ENCODE measurements around the gene MPP1.

Gene MPP1

DNA sequence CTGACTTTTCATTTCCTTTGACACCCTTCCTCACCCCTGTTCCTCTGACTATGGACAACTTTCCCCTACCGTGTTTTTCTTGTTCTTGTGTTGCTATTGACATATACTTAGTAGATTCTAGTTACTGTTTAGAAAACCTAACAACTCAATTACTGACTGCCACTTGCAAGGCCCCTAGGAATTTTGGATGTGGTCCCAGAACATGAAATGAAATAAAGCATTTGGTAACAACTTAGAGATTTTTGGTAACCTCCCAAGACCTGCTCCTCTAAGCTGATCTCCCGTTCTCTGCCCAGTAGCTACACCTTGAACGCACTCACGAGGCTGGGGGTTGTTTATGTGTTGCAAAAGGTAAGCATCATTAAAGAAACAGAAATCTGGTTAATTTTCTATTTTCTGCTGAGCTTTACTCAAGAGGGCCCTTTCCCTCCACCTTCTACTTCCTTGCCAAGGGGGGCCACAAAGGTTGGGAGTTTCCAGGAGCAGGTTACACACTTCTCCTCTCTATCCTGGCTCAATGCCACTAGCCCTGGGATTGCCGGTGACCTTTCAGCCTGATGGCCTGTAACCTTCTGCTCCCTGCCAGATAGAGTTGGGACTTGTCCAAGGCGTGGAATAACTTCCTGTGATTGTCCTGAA lies 74.9 kb downstream of the MPP1 start:
- DNase-seq = no peak

DNA sequence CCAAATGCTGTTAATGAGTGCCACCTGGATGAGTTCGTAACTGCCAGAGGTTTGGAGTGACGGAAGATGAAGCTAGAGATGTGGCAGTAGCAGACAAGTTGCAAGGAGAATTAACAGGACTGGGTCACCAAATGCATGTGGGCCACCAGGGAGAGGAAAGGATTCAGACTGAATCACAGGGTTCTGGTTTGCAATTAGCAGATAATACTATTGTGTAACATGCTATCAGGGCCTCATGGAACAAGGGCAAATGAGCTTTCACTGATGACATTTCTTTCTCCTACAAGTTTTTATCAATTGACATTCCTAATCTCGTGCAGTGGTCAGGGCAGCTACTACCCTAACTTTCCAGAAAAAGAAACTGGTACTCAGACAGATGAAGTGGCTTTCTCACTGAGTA lies 75.8 kb downstream of the MPP1 start:
- DNase-seq = no peak

All from DMS153 (cell line).